HAP-1 (cell line): Measurements from ENCODE around the gene MRPS25.
"Not testable (repeated sequence)": the region's sequence is repeated elsewhere in the genome, so short reads cannot be mapped to it uniquely, and the experiment has no call there.

Experiments used
- DNase-seq, 2 experiments: peaks; one replicate each; pipeline ENCODE4 v3.0.0-alpha.2; 2016 to 2020; ENCODE audit warnings: low spot score in 2 of 2
- H3K27me3 ChIP-seq: fragments of 250-450 bp; sonication (Bioruptor Pico); 2 replicates; pipeline ENCODE4 v1.5.1; 2020; ENCODE audit warnings: low read depth, mild to moderate bottlenecking, moderate library complexity
- H3K36me3 ChIP-seq: fragments of 250-450 bp; sonication (Bioruptor Pico); replicated peaks from 2 replicates; pipeline ENCODE4 v1.5.1; 2020; ENCODE audit warnings: mild to moderate bottlenecking
- H3K4me1 ChIP-seq: fragments of 250-450 bp; sonication (Bioruptor Pico); 2 replicates; pipeline ENCODE4 v1.5.1; 2020; ENCODE audit warnings: mild to moderate bottlenecking
- H3K4me3 ChIP-seq: fragments of 250-450 bp; sonication (Bioruptor Pico); 2 replicates; pipeline ENCODE4 v1.5.1; 2020; ENCODE audit warnings: mild to moderate bottlenecking, moderate library complexity
- H3K9me3 ChIP-seq: fragments of 250-450 bp; sonication (Bioruptor Pico); 2 replicates; pipeline ENCODE4 v1.5.1; 2020; ENCODE audit warnings: mild to moderate bottlenecking, moderate library complexity
- in situ Hi-C: fragments of 300-500 bp; cut with MboI; formaldehyde crosslinking; loops from 3 replicates; pipeline ENCODE4 v1.14.3; 2020; ENCODE audit warnings: low sequenced_read_pairs, inconsistent platforms, mixed read lengths

MRPS25 gene

DNA sequence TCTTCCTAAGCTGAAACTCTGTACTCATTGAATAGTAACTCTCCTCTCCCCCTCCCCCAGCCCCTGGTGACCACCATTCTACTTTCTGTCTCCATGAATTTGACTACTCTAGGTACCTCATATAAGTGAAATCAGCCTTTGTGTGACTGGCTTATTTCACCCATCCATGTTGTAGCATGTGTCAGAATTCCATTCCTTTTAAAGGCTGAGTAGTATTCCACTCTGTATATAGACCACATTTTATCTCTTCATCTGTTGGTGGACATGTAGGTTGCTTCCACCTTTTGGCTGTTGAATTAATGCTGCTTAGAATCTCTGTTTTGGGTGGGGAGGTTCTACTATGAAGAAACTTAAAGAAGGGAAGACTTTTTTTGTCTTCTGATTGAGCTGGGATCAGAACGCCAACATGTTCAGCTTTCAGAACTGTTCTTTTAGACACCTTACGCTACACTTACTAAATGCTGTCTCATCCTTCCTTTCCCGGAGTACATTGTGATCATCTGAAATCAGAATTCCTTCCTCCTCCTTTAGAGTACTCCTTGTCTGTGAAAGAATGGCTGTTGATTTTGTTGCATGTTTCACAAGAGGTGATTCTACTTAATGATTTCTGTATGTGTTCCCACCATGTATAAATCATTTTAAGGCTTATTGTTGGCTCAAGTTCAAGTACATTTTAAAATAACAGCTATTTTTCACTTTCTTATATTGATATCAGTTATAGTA lies 50.3 kb downstream of the MRPS25 start:
- in situ Hi-C loops, result no loop called here
- DNase-seq, result no peak
- Histone ChIP-seq H3K4me3 (no peak overlapping the region), H3K4me1 (no peaks in the 10 kb centered on the region), H3K36me3 (peaks cover 46% of the 10 kb centered on the region), H3K27me3 (no peaks in the 10 kb centered on the region), H3K9me3 (no peaks in the 10 kb centered on the region)

DNA sequence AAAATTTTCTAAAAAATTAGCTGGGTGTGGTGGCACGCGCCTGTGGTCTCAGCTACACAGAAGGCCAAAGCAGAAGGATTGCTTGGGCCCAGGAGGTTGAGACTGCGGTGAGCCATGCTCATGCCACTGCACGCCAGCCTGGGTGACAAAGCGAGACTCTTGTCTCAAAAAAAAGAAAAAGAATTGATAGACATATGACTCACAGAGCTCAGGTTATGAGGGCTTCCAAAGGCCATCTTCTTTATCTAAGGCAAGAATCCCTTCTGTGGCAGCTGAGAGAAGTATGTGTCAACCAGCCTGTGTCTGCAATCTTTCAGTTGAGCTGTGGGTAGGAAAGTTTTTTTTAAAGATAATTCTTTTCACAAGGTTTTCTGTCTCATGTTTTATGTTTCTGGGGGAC lies 53.9 kb downstream of the MRPS25 start:
- Histone ChIP-seq H3K36me3 (peaks cover 30% of the 10 kb centered on the region), H3K27me3 (no peaks in the 10 kb centered on the region), H3K9me3 (no peaks in the 10 kb centered on the region), H3K4me3 (no peak overlapping the region), H3K4me1 (no peaks in the 10 kb centered on the region)
- DNase-seq, result no peak
- in situ Hi-C loops, result no loop called here

DNA sequence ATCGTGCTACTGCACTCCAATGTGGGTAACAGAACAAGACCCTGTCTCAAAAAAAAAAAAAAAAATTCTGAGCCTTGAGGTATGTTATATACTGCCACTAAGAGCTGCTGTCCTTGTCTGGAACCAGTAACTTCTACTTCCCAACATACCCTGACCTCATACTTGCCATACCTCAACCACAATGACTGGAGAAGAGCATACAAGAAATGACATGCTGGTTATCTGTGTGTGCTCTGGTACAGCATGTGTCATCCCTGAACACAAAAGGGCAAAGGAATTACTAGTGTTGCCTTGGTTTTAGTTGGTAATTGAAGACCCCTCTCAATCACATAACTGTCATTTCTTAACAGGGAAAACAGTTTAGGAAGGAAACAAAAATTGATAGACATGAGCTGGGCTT lies 54.5 kb downstream of the MRPS25 start:
- no peaks in the 10 kb centered on the region for H3K27me3 ChIP-seq
- no peak overlapping the region for H3K4me3 ChIP-seq
- peaks cover 28% of the 10 kb centered on the region for H3K36me3 ChIP-seq
- H3K4me1 ChIP-seq, result no peaks in the 10 kb centered on the region
- no peaks in the 10 kb centered on the region for H3K9me3 ChIP-seq
- no peak for DNase-seq
- in situ Hi-C loops, result no loop called here

DNA sequence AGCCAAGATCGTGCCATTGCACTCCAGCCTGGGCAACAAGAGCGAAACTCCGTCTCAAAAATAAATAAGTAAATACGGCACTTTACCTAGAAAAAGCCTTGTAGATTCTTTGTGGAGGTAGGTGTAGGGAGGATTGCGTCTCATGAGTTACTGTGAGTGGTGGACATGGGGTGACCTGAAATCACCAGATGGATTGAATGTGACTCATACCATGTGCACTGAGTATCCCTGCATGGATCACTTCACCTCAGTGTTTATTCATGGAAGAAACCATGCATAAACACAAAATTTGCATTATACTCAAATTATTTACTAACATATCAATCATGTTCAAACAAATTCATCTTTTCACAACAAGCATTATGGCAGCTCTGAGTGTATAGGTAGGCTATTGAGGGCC lies 55.9 kb downstream of the MRPS25 start:
- Histone ChIP-seq H3K4me3 (no peak overlapping the region), H3K9me3 (no peaks in the 10 kb centered on the region), H3K36me3 (peaks cover 14% of the 10 kb centered on the region), H3K27me3 (no peaks in the 10 kb centered on the region), H3K4me1 (no peaks in the 10 kb centered on the region)
- no peak for DNase-seq
- in situ Hi-C loops, result no loop called here

DNA sequence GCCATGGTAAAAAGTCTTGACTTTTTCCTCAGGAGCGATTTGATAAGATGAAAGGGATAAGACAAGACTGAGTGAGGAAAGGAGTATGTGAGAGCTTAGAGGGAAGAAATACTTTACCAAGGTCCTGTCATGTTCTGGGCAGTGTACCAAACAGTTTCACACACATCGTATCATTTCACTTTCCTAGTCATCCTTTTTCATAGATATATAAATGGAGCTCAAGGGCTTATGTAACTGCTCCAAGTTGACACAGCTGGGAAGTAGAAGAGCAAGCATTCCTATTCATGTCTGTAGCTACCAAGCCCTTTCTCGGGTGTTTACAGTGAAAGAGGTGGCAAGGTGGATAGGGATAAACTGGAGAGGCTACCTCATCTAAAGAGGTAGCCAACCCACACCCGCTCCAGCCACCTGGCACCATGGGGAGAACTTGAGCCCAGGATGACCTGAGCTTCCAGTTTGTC lies 57.4 kb downstream of the MRPS25 start:
- DNase-seq, result no peak
- H3K4me3 ChIP-seq, result no peak overlapping the region
- in situ Hi-C loops, result no loop called here
- peaks cover 6% of the 10 kb centered on the region for H3K36me3 ChIP-seq
- H3K4me1 ChIP-seq, result no peaks in the 10 kb centered on the region
- H3K9me3 ChIP-seq, result no peaks in the 10 kb centered on the region
- no peaks in the 10 kb centered on the region for H3K27me3 ChIP-seq

DNA sequence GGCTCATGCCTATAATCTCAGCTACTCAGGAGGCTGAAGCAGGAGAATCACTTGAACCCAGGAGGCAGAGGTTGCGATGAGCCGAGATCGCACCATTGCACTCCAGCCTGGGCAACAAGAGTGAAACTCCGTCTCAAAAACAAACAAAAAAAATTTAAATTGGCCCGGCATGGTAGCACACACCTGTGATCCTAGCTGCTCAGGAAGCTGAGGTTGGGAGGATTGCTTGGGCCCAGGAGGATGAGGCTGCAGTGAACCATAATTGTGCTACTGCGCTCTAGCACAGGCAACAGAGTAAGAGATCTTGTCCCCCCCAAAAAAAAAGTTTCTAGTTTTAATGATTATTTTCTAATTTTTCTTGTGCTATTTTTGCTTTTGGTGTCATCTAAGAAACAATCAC lies 65.9 kb downstream of the MRPS25 start:
- DNase-seq, H3K4me1 ChIP-seq, H3K4me3 ChIP-seq, H3K36me3 ChIP-seq, H3K27me3 ChIP-seq, in situ Hi-C loops, H3K9me3 ChIP-seq: not testable (repeated sequence)
